A673 (cell line): ENCODE results near the gene IRGC. TPM values are rescaled to one million over a fixed set of nuclear protein-coding genes. Genes with fewer than 3 reads are reported as not detected.

Source experiments
- BruUV-seq: library from RNA; stranded (reverse); fragments of 400-500 nt; replicated peaks from 2 replicates; lab custom pipeline; 2021; lab: Mats Ljungman, UMichigan
- CTCF ChIA-PET: fragments of 300-600 bp; sonication (Branson Sonifier 250); formaldehyde crosslinking; loops from one replicate; lab custom pipeline; 2022; ENCODE audit warnings: antibody characterized with exemption; lab: Charles Lee
- POLR2A ChIA-PET: fragments of 300-600 bp; sonication (Branson Sonifier 250); formaldehyde crosslinking; loops from one replicate; lab custom pipeline; 2022; ENCODE audit warnings: antibody characterized with exemption; ENCODE audit not compliant: low non-redundant PET; lab: Charles Lee
- DNase-seq: peaks from one replicate; pipeline ENCODE4 v3.0.0-alpha.2; 2015; ENCODE audit warnings: low spot score
- H3K27ac ChIP-seq: fragments of 200-600 bp; sonication (generic); 2 replicates; pipeline ENCODE4 v1.5.1; 2016; ENCODE audit warnings: mixed run types, low read depth, mild to moderate bottlenecking, mixed read lengths, antibody characterized with exemption, low read length; ENCODE audit not compliant: poor library complexity, severe bottlenecking
- H3K27me3 ChIP-seq: fragments of 200-600 bp; sonication (generic); replicated peaks from 2 replicates; pipeline ENCODE4 v1.6.1; 2017; ENCODE audit warnings: mixed run types, low read depth, mild to moderate bottlenecking, mixed read lengths, antibody characterized with exemption, low read length; ENCODE audit not compliant: insufficient read depth, poor library complexity
- H3K36me3 ChIP-seq: fragments of 200-600 bp; sonication (generic); 2 replicates; pipeline ENCODE4 v1.6.1; 2016; ENCODE audit warnings: mixed run types, mild to moderate bottlenecking, mixed read lengths, antibody characterized with exemption, low read length; ENCODE audit not compliant: insufficient read depth, poor library complexity, severe bottlenecking
- H3K4me1 ChIP-seq: fragments of 200-600 bp; sonication (generic); 2 replicates; pipeline ENCODE4 v1.6.1; 2017; ENCODE audit warnings: mixed run types, mild to moderate bottlenecking, mixed read lengths, antibody characterized with exemption, low read length; ENCODE audit not compliant: insufficient read depth, poor library complexity, severe bottlenecking
- H3K4me3 ChIP-seq: fragments of 200-600 bp; sonication (generic); 2 replicates; pipeline ENCODE4 v1.5.1; 2016; ENCODE audit warnings: low read depth, mixed run types, mild to moderate bottlenecking, mixed read lengths, low read length; ENCODE audit not compliant: poor library complexity, severe bottlenecking
- H3K9me3 ChIP-seq: fragments of 200-600 bp; sonication (generic); 2 replicates; pipeline ENCODE4 v1.6.1; 2016; ENCODE audit warnings: mixed run types, low read depth, mild to moderate bottlenecking, mixed read lengths, antibody characterized with exemption, low read length; ENCODE audit not compliant: poor library complexity, severe bottlenecking
- CTCF ChIP-seq: fragments of 300-800, 200-600 bp; sonication (generic); conservative IDR thresholded peaks from 2 replicates; pipeline ENCODE4 v1.5.1; 2017; ENCODE audit warnings: low read depth, mild to moderate bottlenecking, antibody characterized with exemption, low read length, moderate library complexity, mixed read lengths
- EZH2 ChIP-seq: fragments of 200-600 bp; sonication (generic); IDR thresholded peaks from 2 replicates; pipeline ENCODE4 v1.6.1; 2017; ENCODE audit warnings: borderline replicate concordance, low read depth, mild to moderate bottlenecking, mixed read lengths, antibody characterized with exemption, low read length; ENCODE audit not compliant: poor library complexity, severe bottlenecking
- intact Hi-C: fragments of 100-400 bp; cut with micrococcal nuclease; formaldehyde crosslinking; loops from one replicate; pipeline ENCODE4 v1.10.0; 2022; ENCODE audit not compliant: unreplicated experiment
- total RNA-seq: library from RNA; stranded (reverse); gene quantifications from 2 replicates; pipeline ENCODE4 v1.2.3, GENCODE V29; 2021

IRGC gene
- total RNA-seq, 1 experiment from 2014 or later = not detected

GRCh38 chr19:43738780-43739211 is 22.9 kb downstream of the IRGC start:
- DNase-seq = no peak
- Histone ChIP-seq H3K27ac (no peak overlapping the region), H3K4me1 (no peaks in the 10 kb centered on the region), H3K4me3 (no peak overlapping the region), H3K27me3 (no peaks in the 10 kb centered on the region), H3K36me3 (peaks cover 75% of the 10 kb centered on the region), H3K9me3 (no peaks in the 10 kb centered on the region)
- ChIA-PET CTCF (no interaction called here), POLR2A (no interaction called here)
- BruUV-seq = no TSS peak
- intact Hi-C loops = no loop called here
- TF ChIP-seq CTCF (no peak), EZH2 (no peak)

GRCh38 chr19:43739439-43740235 is 23.8 kb downstream of the IRGC start:
- Histone ChIP-seq H3K36me3 (peaks cover 82% of the 10 kb centered on the region), H3K4me3 (no peak overlapping the region), H3K27me3 (no peaks in the 10 kb centered on the region), H3K9me3 (no peaks in the 10 kb centered on the region), H3K4me1 (no peaks in the 10 kb centered on the region), H3K27ac (no peak overlapping the region)
- no TSS peak for BruUV-seq
- TF ChIP-seq EZH2 = no peak
- no peak for TF ChIP-seq CTCF
- ChIA-PET POLR2A (no interaction called here), CTCF (no interaction called here)
- no peak for DNase-seq
- intact Hi-C loops = no loop called here

GRCh38 chr19:43741075-43741825 is 25.4 kb downstream of the IRGC start:
- Histone ChIP-seq H3K27me3 (no peaks in the 10 kb centered on the region), H3K9me3 (no peaks in the 10 kb centered on the region), H3K27ac (no peak overlapping the region), H3K36me3 (peaks cover 90% of the 10 kb centered on the region), H3K4me3 (no peak overlapping the region), H3K4me1 (no peaks in the 10 kb centered on the region)
- TF ChIP-seq EZH2 = no peak
- TF ChIP-seq CTCF = no peak
- no peak for DNase-seq
- no TSS peak for BruUV-seq
- CTCF ChIA-PET = no interaction called here
- POLR2A ChIA-PET = interaction anchor here (0.7 kb wide), 1 partner anchor 26 kb away, joined by 3 read pairs; no protein-coding TSS in a partner anchor
- intact Hi-C loops = no loop called here
